IPS-18a (cell line): ENCODE data around the gene CGB5.

Source experiments
- H3K27ac ChIP-seq: one replicate; pipeline ENCODE4 v1.5.1; 2013; ENCODE audit warnings: low read length
- H3K27me3 ChIP-seq: one replicate; pipeline ENCODE4 v1.6.1; 2013; ENCODE audit warnings: mild to moderate bottlenecking, low read length; ENCODE audit not compliant: control insufficient read depth, insufficient read depth
- H3K36me3 ChIP-seq: one replicate; pipeline ENCODE4 v1.6.1; 2013; ENCODE audit warnings: low read depth, low read length; ENCODE audit not compliant: control insufficient read depth
- H3K4me1 ChIP-seq: one replicate; pipeline ENCODE4 v1.6.1; 2013; ENCODE audit warnings: low read depth, low read length; ENCODE audit not compliant: control insufficient read depth
- H3K4me3 ChIP-seq: one replicate; pipeline ENCODE4 v1.5.1; 2013; ENCODE audit warnings: low read length
- H3K9ac ChIP-seq: one replicate; pipeline ENCODE4 v1.6.1; 2013; ENCODE audit warnings: mild to moderate bottlenecking, low read length, moderate library complexity
- H3K9me3 ChIP-seq: one replicate; pipeline ENCODE4 v1.6.1; 2013; ENCODE audit warnings: low read depth, low read length; ENCODE audit not compliant: control insufficient read depth

The CGB5 gene

DNA sequence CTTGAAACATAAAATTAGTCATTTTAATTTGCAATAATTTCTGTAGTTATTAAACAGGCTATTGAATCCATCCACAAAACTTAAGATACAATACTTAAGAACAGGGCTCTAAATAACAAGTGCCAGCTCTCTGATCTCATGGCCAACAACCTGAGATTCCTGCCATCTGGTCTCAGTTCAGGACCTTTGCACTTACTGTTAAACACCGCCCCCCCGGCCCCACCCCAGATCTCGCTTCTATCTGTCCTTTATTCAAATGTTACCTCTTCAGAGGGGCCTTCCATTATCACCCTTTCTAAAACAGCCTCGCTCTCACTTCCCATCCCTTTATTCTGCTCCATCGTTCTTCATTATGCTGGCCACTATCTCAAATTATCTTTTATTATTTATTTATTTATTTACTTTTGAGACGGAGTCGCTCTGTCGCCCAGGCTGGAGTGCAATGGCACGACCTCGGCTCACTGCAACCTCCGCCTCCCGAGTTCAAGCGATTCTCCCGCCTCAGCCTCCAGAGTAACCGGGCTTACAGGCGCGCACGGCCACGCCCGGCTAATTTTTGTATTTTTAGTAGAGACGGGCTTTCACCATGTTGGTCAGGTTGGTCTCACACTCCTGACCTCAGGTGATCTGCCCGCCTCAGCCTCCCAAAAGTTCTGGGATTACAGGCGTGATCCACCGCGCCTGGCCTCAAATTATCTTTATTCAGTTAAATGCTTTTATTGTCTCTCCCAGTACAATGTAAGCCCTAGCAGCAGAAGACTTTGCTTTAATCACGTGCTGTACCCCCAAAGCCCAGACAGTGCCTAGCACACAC, 40.8 kb downstream of the CGB5 start:
- Histone ChIP-seq H3K36me3 (peaks cover 12% of the 10 kb centered on the region), H3K4me3 (peak overlapping the region; percentile 70), H3K4me1 (no peaks in the 10 kb centered on the region), H3K27ac (no peak overlapping the region), H3K9ac (peak overlapping the region; percentile 63), H3K27me3 (peaks cover 8% of the 10 kb centered on the region), H3K9me3 (no peaks in the 10 kb centered on the region)

- H3K36me3 ChIP-seq: peaks cover 17% of the 10 kb centered on the region
- H3K27ac ChIP-seq: peak within 1 kb of the TSS; percentile 54
- H3K4me3 ChIP-seq: peak within 1 kb of the TSS; percentile 70
- H3K4me1 ChIP-seq: no peaks in the 10 kb centered on the region
- peaks cover 5% of the 10 kb centered on the region for H3K27me3 ChIP-seq
- peak within 1 kb of the TSS; percentile 87 for H3K9ac ChIP-seq
- H3K9me3 ChIP-seq: no peaks in the 10 kb centered on the region
Observed at GRCh38 chr19:49085020-49085867, 41.6 kb downstream of the CGB5 start, which contains the start of gene SNRNP70. TSS of gene SNRNP70 (plus strand) at chr19:49085451. CDS start at chr19:49086415, 964 bp downstream.

DNA sequence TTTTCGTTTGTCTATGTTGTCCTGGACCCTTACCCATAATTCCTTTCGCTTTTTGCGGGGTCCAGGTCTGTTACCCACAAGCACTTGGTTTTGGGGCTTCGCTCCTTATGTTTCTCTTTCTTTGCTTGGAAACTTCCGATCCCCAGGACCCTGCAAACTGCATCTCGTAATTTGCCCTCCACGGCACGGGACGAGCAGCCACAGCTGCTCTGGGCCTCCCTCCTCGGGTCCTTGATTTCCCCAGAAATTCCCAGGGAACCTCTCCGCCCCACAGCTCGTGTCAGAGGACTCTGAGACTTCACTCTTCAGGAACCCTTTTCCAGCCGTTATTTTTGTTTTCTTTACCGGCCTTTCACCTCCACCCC, 42.2 kb downstream of the CGB5 start:
- H3K27me3 ChIP-seq: no peaks in the 10 kb centered on the region
- H3K36me3 ChIP-seq: peaks cover 23% of the 10 kb centered on the region
- H3K27ac ChIP-seq: peak overlapping the region; percentile 54
- no peaks in the 10 kb centered on the region for H3K9me3 ChIP-seq
- peak overlapping the region; percentile 70 for H3K4me3 ChIP-seq
- H3K4me1 ChIP-seq: no peaks in the 10 kb centered on the region
- peak overlapping the region; percentile 87 for H3K9ac ChIP-seq

DNA sequence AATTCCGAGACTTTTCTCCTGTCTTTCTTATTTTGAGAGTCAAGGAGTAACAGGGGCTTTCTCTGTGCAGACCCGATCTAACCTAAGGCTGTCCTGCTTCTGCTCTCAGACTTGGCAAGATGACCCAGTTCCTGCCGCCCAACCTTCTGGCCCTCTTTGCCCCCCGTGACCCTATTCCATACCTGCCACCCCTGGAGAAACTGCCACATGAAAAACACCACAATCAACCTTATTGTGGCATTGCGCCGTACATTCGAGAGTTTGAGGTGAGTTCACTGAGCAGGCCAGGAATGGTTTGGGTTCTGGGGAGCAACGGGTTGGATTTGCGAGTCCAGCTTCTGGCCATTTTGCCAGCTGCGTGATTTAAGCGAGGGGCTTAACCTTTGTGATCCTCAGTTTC, 42.6 kb downstream of the CGB5 start:
- Histone ChIP-seq H3K9ac (peak overlapping the region; percentile 87), H3K4me3 (peak overlapping the region; percentile 70), H3K27ac (no peak overlapping the region), H3K4me1 (no peaks in the 10 kb centered on the region), H3K36me3 (peaks cover 28% of the 10 kb centered on the region), H3K9me3 (no peaks in the 10 kb centered on the region), H3K27me3 (no peaks in the 10 kb centered on the region)

- Histone ChIP-seq H3K27ac (no peak overlapping the region), H3K36me3 (peaks cover 65% of the 10 kb centered on the region), H3K4me1 (no peaks in the 10 kb centered on the region), H3K9me3 (no peaks in the 10 kb centered on the region), H3K9ac (no peak overlapping the region), H3K27me3 (no peaks in the 10 kb centered on the region), H3K4me3 (no peak overlapping the region)
Observed at GRCh38 chr19:49091391-49092038, 47.9 kb downstream of the CGB5 start.

DNA sequence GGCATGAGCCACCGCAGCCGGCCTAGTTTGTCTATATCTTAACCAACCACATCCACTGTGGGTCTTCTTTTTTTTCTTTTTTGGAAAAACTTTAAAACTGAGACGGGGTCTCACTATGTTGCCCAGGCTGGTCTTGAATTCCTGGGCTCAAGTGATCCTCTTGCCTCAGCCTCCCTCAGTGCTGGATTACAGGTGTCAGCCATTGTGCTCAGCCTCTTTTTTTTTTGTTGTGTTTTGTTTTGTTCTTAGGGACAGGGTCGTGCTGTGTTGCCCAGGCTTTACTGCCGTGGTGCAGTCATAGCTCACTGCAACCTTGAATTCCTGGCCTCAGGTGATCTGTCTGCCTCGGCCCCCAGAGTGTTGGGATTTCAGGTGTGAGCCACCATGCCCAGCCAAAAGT, 49.0 kb downstream of the CGB5 start:
- H3K4me3 ChIP-seq: no peak overlapping the region
- no peaks in the 10 kb centered on the region for H3K4me1 ChIP-seq
- no peak overlapping the region for H3K27ac ChIP-seq
- H3K9me3 ChIP-seq: no peaks in the 10 kb centered on the region
- H3K27me3 ChIP-seq: no peaks in the 10 kb centered on the region
- no peak overlapping the region for H3K9ac ChIP-seq
- H3K36me3 ChIP-seq: peaks cover 72% of the 10 kb centered on the region
